H1 (cell line): Measurements from ENCODE around the gene PHLDB3. TPM values are rescaled to one million over a fixed set of nuclear protein-coding genes. Genes with fewer than 3 reads are reported as not detected.
"Not testable (repeated sequence)": the region's sequence is repeated elsewhere in the genome, so short reads cannot be mapped to it uniquely, and the experiment has no call there.

Source experiments
- CTCF ChIA-PET: fragments of 300-600 bp; sonication (Branson Sonifier 250); formaldehyde crosslinking; loops from one replicate; lab custom pipeline; 2021; ENCODE audit not compliant: partially characterized antibody; lab: Charles Lee
- POLR2A ChIA-PET: fragments of 300-600 bp; sonication (Branson Sonifier 250); formaldehyde crosslinking; loops from one replicate; lab custom pipeline; 2021; ENCODE audit warnings: inconsistent platforms; ENCODE audit not compliant: partially characterized antibody; lab: Charles Lee
- DNase-seq, 2 experiments: peaks; one replicate each; pipeline versions ENCODE4 v3.0.0 to v3.0.0-alpha.2; 2010 to 2022; ENCODE audit warnings: low spot score in 2 of 2, low read depth in 1 of 2, mixed read lengths in 1 of 2
- FAIRE-seq: peaks from 2 replicates; lab custom pipeline; 2011; peaks lifted over from hg19 to GRCh38; lab: Jason Lieb, UNC
- H2AFZ ChIP-seq: 2 replicates; pipeline ENCODE4 v1.8.1; 2012; ENCODE audit warnings: low read length, inconsistent platforms
- H2AK5ac ChIP-seq: 2 replicates; pipeline ENCODE4 v1.6.1; 2013; ENCODE audit warnings: low read depth, low read length
- H2BK120ac ChIP-seq: replicated peaks from 2 replicates; pipeline ENCODE3; 2013; ENCODE audit warnings: low read depth, low read length, inconsistent platforms
- H2BK12ac ChIP-seq: 2 replicates; pipeline ENCODE4 v1.6.1; 2013; ENCODE audit warnings: low read depth, low read length
- H2BK15ac ChIP-seq: 2 replicates; pipeline ENCODE4 v1.6.1; 2013; ENCODE audit warnings: low read length
- H2BK20ac ChIP-seq: 2 replicates; pipeline ENCODE4 v1.6.1; 2013; ENCODE audit warnings: low read length
- H2BK5ac ChIP-seq: 2 replicates; pipeline ENCODE4 v1.6.1; 2013; ENCODE audit warnings: low read depth, low read length
- H3K14ac ChIP-seq: 2 replicates; pipeline ENCODE4 v1.6.1; 2013; ENCODE audit warnings: inconsistent platforms; ENCODE audit not compliant: insufficient read length
- H3K18ac ChIP-seq: 2 replicates; pipeline ENCODE4 v1.6.1; 2013; ENCODE audit warnings: low read length; ENCODE audit errors: extremely low read depth
- H3K23ac ChIP-seq: 2 replicates; pipeline ENCODE4 v1.6.1; 2013; ENCODE audit warnings: inconsistent platforms; ENCODE audit not compliant: insufficient read length
- H3K23me2 ChIP-seq: 2 replicates; pipeline ENCODE4 v1.6.1; 2013; ENCODE audit warnings: low read depth, low read length
- H3K27ac ChIP-seq: 2 replicates; pipeline ENCODE4 v1.6.1; 2011; ENCODE audit warnings: low read depth, low read length, inconsistent platforms
- H3K27me3 ChIP-seq, 4 experiments: replicated peaks in 1 of 4; 1 replicate in 1 of 4; 2 replicates in 3 of 4; pipeline versions ENCODE4 v1.6.1 to v1.8.1; 2011 to 2013; ENCODE audit warnings: low read length in 3 of 4, mild to moderate bottlenecking in 3 of 4, inconsistent platforms in 2 of 4, mixed read lengths in 2 of 4, moderate library complexity in 1 of 4; ENCODE audit not compliant: control insufficient read depth in 3 of 4, insufficient read depth in 3 of 4; ENCODE audit errors: extremely low read depth in 1 of 4
- H3K36me3 ChIP-seq, 4 experiments: 2 replicates each; pipeline versions ENCODE4 v1.6.1 to v1.8.1; 2011 to 2013; ENCODE audit warnings: mild to moderate bottlenecking in 4 of 4, low read length in 3 of 4, moderate library complexity in 2 of 4, control low read depth in 1 of 4, inconsistent platforms in 1 of 4; ENCODE audit not compliant: insufficient read depth in 4 of 4, control insufficient read depth in 2 of 4
- H3K4ac ChIP-seq: replicated peaks from 2 replicates; pipeline ENCODE3; 2013; ENCODE audit warnings: low read length, low read depth, mixed read lengths, inconsistent platforms; ENCODE audit not compliant: insufficient read length
- H3K4me1 ChIP-seq, 4 experiments: replicated peaks in 1 of 4; 1 replicate in 1 of 4; 2 replicates in 3 of 4; pipeline versions ENCODE4 v1.6.1 to v1.8.1; 2011 to 2013; ENCODE audit warnings: low read length in 3 of 4, inconsistent platforms in 2 of 4, mixed read lengths in 1 of 4; ENCODE audit not compliant: insufficient read depth in 4 of 4, control insufficient read depth in 3 of 4
- H3K4me2 ChIP-seq, 2 experiments: 2 replicates each; pipeline versions ENCODE4 v1.6.1 to v1.8.1; 2011 to 2013; ENCODE audit warnings: low read depth in 2 of 2, low read length in 2 of 2, control low read depth in 1 of 2, inconsistent platforms in 1 of 2, mild to moderate bottlenecking in 1 of 2; ENCODE audit not compliant: insufficient read depth in 1 of 2
- H3K4me3 ChIP-seq, 4 experiments: fragments of 200-600, 300-600 bp in 1 of 4; sonication (generic), shearing (Covaris generic), sonication (Bioruptor Twin) in 1 of 4; 2 replicates each; pipeline versions ENCODE4 v1.5.1 to v1.8.1; 2011 to 2016; ENCODE audit warnings: low read length in 4 of 4, low read depth in 3 of 4, control low read depth in 2 of 4, inconsistent platforms in 2 of 4, mild to moderate bottlenecking in 2 of 4, mixed read lengths in 1 of 4, moderate library complexity in 1 of 4; ENCODE audit not compliant: insufficient read depth in 2 of 4; ENCODE audit errors: extremely low read depth in 1 of 4
- H3K56ac ChIP-seq: replicated peaks from 2 replicates; pipeline ENCODE3; 2013; ENCODE audit warnings: low read depth, mild to moderate bottlenecking, mixed read lengths, low read length, inconsistent platforms; ENCODE audit not compliant: insufficient read length
- H3K79me1 ChIP-seq: 2 replicates; pipeline ENCODE4 v1.6.1; 2013; ENCODE audit warnings: low read depth, low read length, control low read depth
- H3K79me2 ChIP-seq, 2 experiments: 2 replicates each; pipeline versions ENCODE4 v1.6.1 to v1.8.1; 2012 to 2013; ENCODE audit warnings: low read length in 2 of 2, mild to moderate bottlenecking in 2 of 2, inconsistent platforms in 1 of 2; ENCODE audit not compliant: insufficient read depth in 2 of 2, control insufficient read depth in 1 of 2
- H3K9ac ChIP-seq, 4 experiments: replicated peaks in 1 of 4; 1 replicate in 1 of 4; 2 replicates in 3 of 4; pipeline versions ENCODE4 v1.6.1 to v1.8.1; 2011 to 2013; ENCODE audit warnings: low read depth in 3 of 4, low read length in 3 of 4, control low read depth in 2 of 4, mild to moderate bottlenecking in 2 of 4, moderate library complexity in 2 of 4, inconsistent platforms in 1 of 4; ENCODE audit errors: extremely low read depth in 1 of 4
- H3K9me3 ChIP-seq, 2 experiments: 2 replicates each; pipeline versions ENCODE4 v1.6.1 to v1.8.1; 2012 to 2013; ENCODE audit warnings: mild to moderate bottlenecking in 2 of 2, moderate library complexity in 2 of 2, control low read depth in 1 of 2, inconsistent platforms in 1 of 2, low read depth in 1 of 2, low read length in 1 of 2, mixed read lengths in 1 of 2; ENCODE audit not compliant: insufficient read depth in 2 of 2
- H4K20me1 ChIP-seq, 2 experiments: replicated peaks in 1 of 2; 2 replicates each; pipeline versions ENCODE3 to v1.8.1; 2011 to 2013; ENCODE audit warnings: inconsistent platforms in 2 of 2, low read length in 2 of 2, mild to moderate bottlenecking in 1 of 2; ENCODE audit not compliant: insufficient read depth in 2 of 2, control insufficient read depth in 1 of 2
- H4K5ac ChIP-seq: 2 replicates; pipeline ENCODE4 v1.6.1; 2013; ENCODE audit warnings: low read length, low read depth, mixed read lengths, inconsistent platforms; ENCODE audit not compliant: insufficient read length
- H4K8ac ChIP-seq: 2 replicates; pipeline ENCODE4 v1.8.0; 2013; ENCODE audit warnings: mild to moderate bottlenecking, moderate library complexity, low read length, inconsistent platforms; ENCODE audit not compliant: insufficient read depth; ENCODE audit errors: extremely low read depth
- H4K91ac ChIP-seq: replicated peaks from 2 replicates; pipeline ENCODE3; 2013; ENCODE audit warnings: low read length, mixed read lengths, inconsistent platforms; ENCODE audit not compliant: insufficient read length
- polyA plus RNA-seq, 7 experiments: library from polyadenylated mRNA; depleted of rRNA in 3 of 7; stranded (reverse) in 5 of 7; unstranded in 2 of 7; fragments of >200 nt in 5 of 7; fragments of 200-250 nt in 2 of 7; gene quantifications; 1 replicate in 5 of 7; 2 replicates in 1 of 7; 4 replicates in 1 of 7; pipeline versions ENCODE4 v1.2.1 to v1.2.3, GENCODE V29; 2011 to 2013; ENCODE audit warnings: missing spikeins in 2 of 7, mixed read lengths in 2 of 7
- total RNA-seq: library from RNA; stranded (reverse); fragmentation: NEBNext Ultra II Directional; extraction: Animal tissue kit (Norgen Biotek cat#: 25700); gene quantifications from 2 replicates; pipeline ENCODE4 v1.2.1, GENCODE V29; 2021

Gene PHLDB3
- total and polyA plus RNA-seq, 2 of the 8 experiments (the other 6 are each of a cell fraction or from before 2014, with no cell fraction given), result 4.0 to 8.5 TPM

- H3K18ac ChIP-seq, H3K23me2 ChIP-seq, H4K8ac ChIP-seq, H3K27me3 ChIP-seq, H2AK5ac ChIP-seq, H3K4me3 ChIP-seq, H3K56ac ChIP-seq, H3K9ac ChIP-seq, H2AFZ ChIP-seq, H2BK12ac ChIP-seq, H3K27ac ChIP-seq, H4K5ac ChIP-seq, H3K36me3 ChIP-seq, H3K14ac ChIP-seq, FAIRE-seq, H4K91ac ChIP-seq, H2BK120ac ChIP-seq, H4K20me1 ChIP-seq, H3K23ac ChIP-seq, H2BK20ac ChIP-seq, H3K4ac ChIP-seq, H3K79me2 ChIP-seq, H3K4me2 ChIP-seq, H3K4me1 ChIP-seq, H2BK15ac ChIP-seq, DNase-seq, H3K79me1 ChIP-seq, POLR2A ChIA-PET, H3K9me3 ChIP-seq, H2BK5ac ChIP-seq: not testable (repeated sequence)
- CTCF ChIA-PET, result interaction anchor here (1.0 to 1.7 kb wide), 2 partner anchors 64 to 65 kb away, joined by 3 to 7 read pairs; no protein-coding TSS in a partner anchor
Measured at GRCh38 chr19:43512399-43512798, 7.9 kb upstream of the PHLDB3 start.
